Cardiac fibroblast (primary cell): Measurements from ENCODE around the gene SCIMP.
"Not testable (repeated sequence)": the region's sequence is repeated elsewhere in the genome, so short reads cannot be mapped to it uniquely, and the experiment has no call there.

Experiments
- DNase-seq, 2 donors: peaks; one replicate each; pipeline versions ENCODE4 v3.0.0 to v3.0.0-alpha.2; 2010; ENCODE audit warnings: low read depth in 2 of 2
- H3K4me3 ChIP-seq, 2 donors: replicated peaks in 1 of 2; 1 replicate in 1 of 2; 2 replicates in 1 of 2; pipeline ENCODE4 v1.5.1; 2011; ENCODE audit warnings: low read depth in 2 of 2, low read length in 2 of 2, mild to moderate bottlenecking in 2 of 2, moderate library complexity in 1 of 2
- CTCF ChIP-seq: IDR thresholded peaks from one replicate; pipeline ENCODE4 v1.5.1; 2011; ENCODE audit warnings: low read depth, mild to moderate bottlenecking, low read length, inconsistent platforms

Gene SCIMP

GRCh38 chr17:5164436-5164835, 70.2 kb downstream of the SCIMP start:
- no peak overlapping the region for H3K4me3 ChIP-seq
- TF ChIP-seq CTCF: no peak
- no peak for DNase-seq

GRCh38 chr17:5161793-5162192, 72.9 kb downstream of the SCIMP start:
- not testable (repeated sequence) for H3K4me3 ChIP-seq, DNase-seq

- not testable (repeated sequence) for H3K4me3 ChIP-seq, DNase-seq
Observed at GRCh38 chr17:5160702-5161101, 74.0 kb downstream of the SCIMP start.
